IMR-90 (cell line): ENCODE measurements around the gene VCL. TPM values are rescaled to one million over a fixed set of nuclear protein-coding genes. Genes with fewer than 3 reads are reported as not detected.

Experiments
- ATAC-seq: fragments of 200-7000 bp; cut with Tn5 transposase; 2 replicates; pipeline ENCODE4 v1.9.1; 2020; ENCODE audit warnings: low read depth, mild to moderate bottlenecking, moderate library complexity
- BruUV-seq: library from RNA; stranded (reverse); fragments of 400-500 nt; replicated peaks from 2 replicates; lab custom pipeline; 2021; lab: Mats Ljungman, UMichigan
- CTCF ChIA-PET: fragments of 300-600 bp; formaldehyde crosslinking; extraction: SDS; loops from one replicate; lab custom pipeline; 2021; ENCODE audit warnings: antibody characterized with exemption; lab: Yijun Ruan, JAX
- POLR2A ChIA-PET: fragments of 300-600 bp; sonication (Branson Sonifier 250); formaldehyde crosslinking; loops from one replicate; lab custom pipeline; 2022; ENCODE audit warnings: antibody characterized with exemption; ENCODE audit not compliant: unreplicated experiment; lab: Charles Lee
- DNase-seq: peaks from one replicate; pipeline ENCODE4 v3.0.0; 2013
- H2AFZ ChIP-seq: replicated peaks from 2 replicates; pipeline ENCODE3; 2013; ENCODE audit warnings: low read length, mild to moderate bottlenecking; ENCODE audit not compliant: poor library complexity
- H2AK5ac ChIP-seq: 2 replicates; pipeline ENCODE4 v1.6.1; 2013; ENCODE audit warnings: low read depth, low read length, inconsistent platforms
- H2AK9ac ChIP-seq: replicated peaks from 2 replicates; pipeline ENCODE3; 2013; ENCODE audit warnings: mild to moderate bottlenecking, low read depth, low read length, moderate library complexity; ENCODE audit not compliant: poor library complexity
- H2BK120ac ChIP-seq: 2 replicates; pipeline ENCODE4 v1.6.1; 2013; ENCODE audit warnings: low read depth, low read length, inconsistent platforms
- H2BK15ac ChIP-seq: 3 replicates; pipeline ENCODE4 v1.6.1; 2013; ENCODE audit warnings: low read depth, low read length, inconsistent platforms
- H2BK20ac ChIP-seq: 2 replicates; pipeline ENCODE4 v1.6.1; 2013; ENCODE audit warnings: low read depth, mild to moderate bottlenecking, inconsistent platforms, low read length, moderate library complexity
- H2BK5ac ChIP-seq: 2 replicates; pipeline ENCODE4 v1.6.1; 2013; ENCODE audit warnings: mild to moderate bottlenecking, low read depth, low read length, inconsistent platforms; ENCODE audit not compliant: poor library complexity, severe bottlenecking
- H3K14ac ChIP-seq: replicated peaks from 2 replicates; pipeline ENCODE4 v1.6.1; 2013; ENCODE audit warnings: low read depth, low read length, inconsistent platforms
- H3K18ac ChIP-seq: 2 replicates; pipeline ENCODE4 v1.6.1; 2013; ENCODE audit warnings: low read depth, low read length, control low read depth
- H3K23ac ChIP-seq: 2 replicates; pipeline ENCODE4 v1.6.1; 2013; ENCODE audit warnings: low read depth, low read length, inconsistent platforms
- H3K27ac ChIP-seq: 2 replicates; pipeline ENCODE4 v1.5.1; 2013; ENCODE audit warnings: mild to moderate bottlenecking, control low read depth, low read length; ENCODE audit not compliant: insufficient read depth
- H3K27me3 ChIP-seq: 2 replicates; pipeline ENCODE4 v1.6.1; 2013; ENCODE audit warnings: low read length; ENCODE audit not compliant: control insufficient read depth, insufficient read depth
- H3K36me3 ChIP-seq: 2 replicates; pipeline ENCODE4 v1.6.1; 2013; ENCODE audit warnings: low read length, mixed read lengths; ENCODE audit not compliant: control insufficient read depth, insufficient read depth
- H3K4ac ChIP-seq: 2 replicates; pipeline ENCODE4 v1.6.1; 2013; ENCODE audit warnings: low read depth, low read length, inconsistent platforms
- H3K4me1 ChIP-seq: 2 replicates; pipeline ENCODE4 v1.6.1; 2013; ENCODE audit warnings: low read length, mixed read lengths; ENCODE audit not compliant: control insufficient read depth, insufficient read depth
- H3K4me2 ChIP-seq: 2 replicates; pipeline ENCODE4 v1.6.1; 2013; ENCODE audit warnings: low read depth, mild to moderate bottlenecking, control low read depth, low read length, moderate library complexity
- H3K4me3 ChIP-seq: 2 replicates; pipeline ENCODE4 v1.5.1; 2013; ENCODE audit warnings: low read depth, mild to moderate bottlenecking, control low read depth, low read length, moderate library complexity; ENCODE audit not compliant: insufficient read depth
- H3K56ac ChIP-seq: 2 replicates; pipeline ENCODE4 v1.6.1; 2013; ENCODE audit warnings: low read length, inconsistent platforms; ENCODE audit not compliant: insufficient read depth; ENCODE audit errors: extremely low read depth
- H3K79me1 ChIP-seq, 2 experiments: 2 replicates each; pipeline ENCODE4 v1.6.1; 2013; ENCODE audit warnings: low read length in 2 of 2, inconsistent platforms in 1 of 2, low read depth in 1 of 2
- H3K9ac ChIP-seq: 2 replicates; pipeline ENCODE4 v1.6.1; 2013; ENCODE audit warnings: low read depth, low read length, control low read depth
- H3K9me1 ChIP-seq: 2 replicates; pipeline ENCODE4 v1.6.1; 2013; ENCODE audit warnings: low read length, inconsistent platforms; ENCODE audit not compliant: insufficient read depth
- H3K9me3 ChIP-seq: 2 replicates; pipeline ENCODE4 v1.6.1; 2013; ENCODE audit warnings: low read length; ENCODE audit not compliant: control insufficient read depth, insufficient read depth
- H4K20me1 ChIP-seq: 2 replicates; pipeline ENCODE4 v1.6.1; 2013; ENCODE audit warnings: low read length, inconsistent platforms; ENCODE audit not compliant: insufficient read depth
- H4K5ac ChIP-seq: 2 replicates; pipeline ENCODE4 v1.6.1; 2013; ENCODE audit warnings: mild to moderate bottlenecking, low read depth, low read length, control low read depth
- H4K8ac ChIP-seq, 2 experiments: 2 replicates each; pipeline ENCODE4 v1.6.1; 2013; ENCODE audit warnings: low read depth in 2 of 2, low read length in 2 of 2, control low read depth in 1 of 2, inconsistent platforms in 1 of 2
- H4K91ac ChIP-seq: 2 replicates; pipeline ENCODE4 v1.6.1; 2013; ENCODE audit warnings: low read depth, low read length, inconsistent platforms; ENCODE audit not compliant: insufficient read depth
- BHLHE40 ChIP-seq: fragments of 150-350 bp; IDR thresholded peaks from 2 replicates; pipeline ENCODE4 v1.6.1; 2016; ENCODE audit warnings: mild to moderate bottlenecking, low read depth, low read length
- CEBPB ChIP-seq: IDR thresholded peaks from 2 replicates; pipeline ENCODE4 v1.6.1; 2012; ENCODE audit warnings: low read depth, low read length, improper control_type of control experiment
- CHD1 ChIP-seq: IDR thresholded peaks from 2 replicates; pipeline ENCODE4 v1.6.1; 2012; ENCODE audit warnings: low read depth, low read length, improper control_type of control experiment
- CTCF ChIP-seq: conservative IDR thresholded peaks from 2 replicates; pipeline ENCODE4 v1.5.1; 2012; ENCODE audit warnings: mild to moderate bottlenecking, low read depth, low read length, improper control_type of control experiment
- MAFK ChIP-seq: IDR thresholded peaks from 2 replicates; pipeline ENCODE4 v1.6.1; 2012; ENCODE audit warnings: low read depth, low read length, improper control_type of control experiment
- MAZ ChIP-seq: IDR thresholded peaks from 2 replicates; pipeline ENCODE4 v1.6.1; 2012; ENCODE audit warnings: low read depth, mild to moderate bottlenecking, low read length, improper control_type of control experiment, moderate library complexity, borderline replicate concordance
- MXI1 ChIP-seq: IDR thresholded peaks from 2 replicates; pipeline ENCODE4 v1.6.1; 2012; ENCODE audit warnings: low read depth, mild to moderate bottlenecking, low read length, moderate library complexity, borderline replicate concordance
- NFE2L2 ChIP-seq: fragments of 150-350 bp; IDR thresholded peaks from 2 replicates; pipeline ENCODE4 v1.6.1; 2016; ENCODE audit warnings: low read depth, mild to moderate bottlenecking, low read length
- POLR2A ChIP-seq: IDR thresholded peaks from 2 replicates; pipeline ENCODE4 v1.6.1; 2012; ENCODE audit warnings: mild to moderate bottlenecking, low read depth, low read length
- RAD21 ChIP-seq: IDR thresholded peaks from 2 replicates; pipeline ENCODE4 v1.6.1; 2012; ENCODE audit warnings: low read length, improper control_type of control experiment
- RCOR1 ChIP-seq: IDR thresholded peaks from 2 replicates; pipeline ENCODE4 v1.6.1; 2012; ENCODE audit warnings: mild to moderate bottlenecking, low read length, improper control_type of control experiment; ENCODE audit not compliant: insufficient replicate concordance
- RFX5 ChIP-seq: IDR thresholded peaks from 2 replicates; pipeline ENCODE4 v1.8.0; 2012; ENCODE audit warnings: low read depth, mild to moderate bottlenecking, low read length, moderate library complexity
- WGBS, 2 experiments: methylation state at CpG; one replicate each; pipeline versions ENCODE4 v1.1.5 to v1.1.7; 2013; ENCODE audit warnings: missing lambda C conversion rate in 2 of 2; ENCODE audit not compliant: insufficient read length in 1 of 2; ENCODE audit errors: extremely low coverage in 2 of 2; 5-methylcytosine and 5-hydroxymethylcytosine counted together
- dilution Hi-C: fragments of 300-500 bp; cut with HindIII; formaldehyde crosslinking; loops from one replicate; pipeline ENCODE4 v1.14.3; 2018; ENCODE audit warnings: low sequenced_read_pairs; ENCODE audit not compliant: unreplicated experiment
- in situ Hi-C: fragments of 300-500 bp; cut with MboI; formaldehyde crosslinking; loops from 3 replicates; pipeline ENCODE4 v1.14.3; 2019; ENCODE audit warnings: low sequenced_read_pairs, inconsistent platforms, mixed read lengths
- intact Hi-C: fragments of 100-400 bp; cut with micrococcal nuclease; formaldehyde crosslinking; loops from 2 replicates; pipeline ENCODE4 v1.10.0; 2022
- polyA plus RNA-seq, 3 experiments: library from polyadenylated mRNA; depleted of rRNA; stranded (reverse); fragments of >200 nt; gene quantifications; 2 replicates each; pipeline ENCODE4 v1.2.3, GENCODE V29; 2012; ENCODE audit warnings: low replicate concordance in 1 of 3
- total RNA-seq: library from RNA; depleted of rRNA; stranded (reverse); fragments of >200 nt; gene quantifications from 2 replicates; pipeline ENCODE4 v1.2.3, GENCODE V29; 2012

Gene VCL
- total and polyA plus RNA-seq, 2 of the 4 experiments (the other 2 are of a cell fraction) = 227 to 283 TPM

- no peak overlapping the region for H2AFZ ChIP-seq
- no peak overlapping the region for H2BK20ac ChIP-seq
- no peaks in the 10 kb centered on the region for H3K9me3 ChIP-seq
- no peak overlapping the region for H3K4ac ChIP-seq
- H3K79me1 ChIP-seq = peaks cover 46 to 83% of the 10 kb centered on the region in 2 experiments
- dilution Hi-C loops (no loop called here), in situ Hi-C loops (no loop called here), intact Hi-C loops (no loop called here)
- H2AK5ac ChIP-seq = no peak overlapping the region
- H3K36me3 ChIP-seq = peaks cover 74% of the 10 kb centered on the region
- H2BK15ac ChIP-seq = no peak overlapping the region
- no peak overlapping the region for H3K14ac ChIP-seq
- H4K91ac ChIP-seq = no peak overlapping the region
- no peak overlapping the region for H3K18ac ChIP-seq
- H4K20me1 ChIP-seq = peaks cover 53% of the 10 kb centered on the region
- no peak overlapping the region for H3K4me2 ChIP-seq
- CTCF ChIA-PET = no interaction called here
- H4K5ac ChIP-seq = no peak overlapping the region
- 83% methylated on average over 6 of the region's 7 CpGs; no CpG with 5 or more reads in 1 of the 2 experiments for WGBS, 2 experiments
- no peak overlapping the region for H2BK5ac ChIP-seq
- no peak overlapping the region; a peak in 1 of 4 replicates for H4K8ac ChIP-seq
- H3K23ac ChIP-seq = no peak overlapping the region
- TF ChIP-seq RAD21 = no peak
- no peak for TF ChIP-seq CEBPB
- no peak for TF ChIP-seq POLR2A
- no peak for TF ChIP-seq MAZ
- no peak for TF ChIP-seq RFX5
- no peak for TF ChIP-seq MAFK
- no peak for TF ChIP-seq NFE2L2
- TF ChIP-seq RCOR1 = no peak
- TF ChIP-seq MXI1 = no peak
- no peak for TF ChIP-seq CTCF
- no peak for TF ChIP-seq CHD1
- TF ChIP-seq BHLHE40 = no peak
- H3K56ac ChIP-seq = no peak overlapping the region
- H2BK120ac ChIP-seq = no peak overlapping the region
- BruUV-seq = no TSS peak
- ATAC-seq = no peak
- H3K4me3 ChIP-seq = no peak overlapping the region
- H3K27me3 ChIP-seq = no peaks in the 10 kb centered on the region
- H2AK9ac ChIP-seq = no peak overlapping the region
- H3K4me1 ChIP-seq = peaks cover 8% of the 10 kb centered on the region
- no peak for DNase-seq
- POLR2A ChIA-PET = no interaction called here
- no peak overlapping the region for H3K27ac ChIP-seq
- H3K9ac ChIP-seq = no peak overlapping the region
- peaks cover 20% of the 10 kb centered on the region for H3K9me1 ChIP-seq
Observed at GRCh38 chr10:74094231-74094630, 96.3 kb downstream of the VCL start.
